Measurements from ENCODE around the gene SCUBE1.

GRCh38 chr22:43176090-43176489, 167.1 kb downstream of the SCUBE1 start:
- no peak for TF ChIP-seq RARB (CRISPR knock-in tag; IDR thresholded peaks at IDR 0.05)
- TF ChIP-seq CREB5 (CRISPR knock-in tag; IDR thresholded peaks at IDR 0.05; ENCODE audit: low read depth) = no peak
- no peak for TF ChIP-seq ZFP3 (CRISPR knock-in tag; IDR thresholded peaks at IDR 0.05)
- TF ChIP-seq ZNF70 (CRISPR knock-in tag; IDR thresholded peaks at IDR 0.05) = no peak
- no peak for TF ChIP-seq TOX (CRISPR knock-in tag; IDR thresholded peaks at IDR 0.05; ENCODE audit: borderline replicate concordance)

Measured in SK-N-SH treated with all-trans-retinoic acid at 6 μM for 48 hours (cell line).